ENCODE results near the gene COMMD4. TPM values are rescaled to one million over a fixed set of nuclear protein-coding genes. Genes with fewer than 3 reads are reported as not detected.
"Not testable (repeated sequence)": the region's sequence is repeated elsewhere in the genome, so short reads cannot be mapped to it uniquely, and the experiment has no call there.

The COMMD4 gene
- 10 to 100 TPM in 11 of 12 donors, not detected in 1; 31.6 to 47.4 (median 37.6) TPM for polyA plus RNA-seq (ENCODE audit: insufficient read length in 12 of 12)
- long read RNA-seq, donor 1, full-length matches to known transcripts = 50 of 58 reads
- long read RNA-seq, donor 1, partial matches to known transcripts = 8 of 58 reads
- long read RNA-seq, donor 1, other reads (novel, unspliced or antisense) = 0 of 58 reads
- long read RNA-seq, donor 2, full-length matches to known transcripts = 7 of 7 reads
- long read RNA-seq, donor 2, partial matches to known transcripts = 0 of 7 reads
- long read RNA-seq, donor 2, other reads (novel, unspliced or antisense) = 0 of 7 reads
- long read RNA-seq, donor 3, full-length matches to known transcripts = 6 of 12 reads
- long read RNA-seq, donor 3, partial matches to known transcripts = 6 of 12 reads
- long read RNA-seq, donor 3, other reads (novel, unspliced or antisense) = 0 of 12 reads
- long read RNA-seq, donor 4, full-length matches to known transcripts = 10 of 10 reads
- long read RNA-seq, donor 4, partial matches to known transcripts = 0 of 10 reads
- long read RNA-seq, donor 4, other reads (novel, unspliced or antisense) = 0 of 10 reads
- long read RNA-seq, donor 5, transcript COMMD4-201 (8 exons, 1,067 nt) = major isoform, 14 of 24 reads
- long read RNA-seq, donor 5, partial matches to known transcripts = 9 of 24 reads
- long read RNA-seq, donor 5, other reads (novel, unspliced or antisense) = 0 of 24 reads
- long read RNA-seq, donor 6, full-length matches to known transcripts = 10 of 20 reads
- long read RNA-seq, donor 6, partial matches to known transcripts = 10 of 20 reads
- long read RNA-seq, donor 6, other reads (novel, unspliced or antisense) = 0 of 20 reads
- long read RNA-seq, donor 7, transcript COMMD4-201 (8 exons, 1,067 nt) = major isoform, 7 of 12 reads
- long read RNA-seq, donor 7, partial matches to known transcripts = 5 of 12 reads
- long read RNA-seq, donor 7, other reads (novel, unspliced or antisense) = 0 of 12 reads
- long read RNA-seq, donor 8, full-length matches to known transcripts = 16 of 24 reads
- long read RNA-seq, donor 8, partial matches to known transcripts = 8 of 24 reads
- long read RNA-seq, donor 8, other reads (novel, unspliced or antisense) = 0 of 24 reads
- long read RNA-seq, donor 9, transcript COMMD4-201 (8 exons, 1,067 nt) = major isoform, 10 of 23 reads
- long read RNA-seq, donor 9, partial matches to known transcripts = 9 of 23 reads
- long read RNA-seq, donor 9, other reads (novel, unspliced or antisense) = 0 of 23 reads
- long read RNA-seq, donor 10, full-length matches to known transcripts = 15 of 22 reads
- long read RNA-seq, donor 10, partial matches to known transcripts = 7 of 22 reads
- long read RNA-seq, donor 10, other reads (novel, unspliced or antisense) = 0 of 22 reads
- long read RNA-seq, donor 11, full-length matches to known transcripts = 13 of 19 reads
- long read RNA-seq, donor 11, partial matches to known transcripts = 6 of 19 reads
- long read RNA-seq, donor 11, other reads (novel, unspliced or antisense) = 0 of 19 reads

- DNase-seq = peak; percentile 95
These were observed at the start of gene COMMD4 for GRCh38 chr15:75335705-75336355. Gene COMMD4 (plus strand): TSS chr15:75336063. CDS start chr15:75336090, 27 bp downstream.

GRCh38 chr15:75293660-75294059 is 42.2 kb upstream of the COMMD4 start:
- DNase-seq = not testable (repeated sequence)

- not testable (repeated sequence) for DNase-seq
These were observed 37.1 kb upstream of the COMMD4 start for GRCh38 chr15:75298541-75299310.

GRCh38 chr15:75299311-75299688 is 36.6 kb upstream of the COMMD4 start:
- DNase-seq = not testable (repeated sequence)

GRCh38 chr15:75300026-75300425 is 35.8 kb upstream of the COMMD4 start:
- not testable (repeated sequence) for DNase-seq

- no peak for DNase-seq
These were observed 33.5 kb upstream of the COMMD4 start for GRCh38 chr15:75302318-75302717.

- DNase-seq = not testable (repeated sequence)
These were observed 33.1 kb upstream of the COMMD4 start for GRCh38 chr15:75302753-75303152.

GRCh38 chr15:75306188-75306587 is 29.7 kb upstream of the COMMD4 start:
- DNase-seq = no peak

GRCh38 chr15:75307778-75308390 is 28.0 kb upstream of the COMMD4 start:
- no peak for DNase-seq

GRCh38 chr15:75309711-75310110 is 26.2 kb upstream of the COMMD4 start:
- no peak for DNase-seq

GRCh38 chr15:75312548-75312947 is 23.3 kb upstream of the COMMD4 start:
- DNase-seq = not testable (repeated sequence)

GRCh38 chr15:75313116-75313845 is 22.6 kb upstream of the COMMD4 start:
- no peak for DNase-seq

GRCh38 chr15:75314552-75315290 is 21.1 kb upstream of the COMMD4 start:
- DNase-seq = no peak

GRCh38 chr15:75319231-75319897 is 16.5 kb upstream of the COMMD4 start:
- not testable (repeated sequence) for DNase-seq

GRCh38 chr15:75321711-75322110 is 14.2 kb upstream of the COMMD4 start:
- DNase-seq = no peak

GRCh38 chr15:75325922-75326321 is 9.9 kb upstream of the COMMD4 start:
- no peak for DNase-seq

- DNase-seq = no peak
These were observed 8.9 kb upstream of the COMMD4 start for GRCh38 chr15:75327005-75327404.
